Measurements from ENCODE around the gene SLC44A5.

- TF ChIP-seq CTCF (IDR thresholded peaks at IDR 0.05) = no peak
- no peak for TF ChIP-seq EP300 (IDR thresholded peaks at IDR 0.05)
- TF ChIP-seq POLR2A (IDR thresholded peaks at IDR 0.05) = no peak
Measured at GRCh38 chr1:75198761-75199160, 412.2 kb downstream of the SLC44A5 start.

All from stomach (tissue), 4 donors.